Loucy (cell line): Measurements from ENCODE around the gene FEZF2.

Experiments used
- H2AFZ ChIP-seq: fragments of 200-600 bp; sonication (generic); 2 replicates; pipeline ENCODE4 v1.6.0; 2016; ENCODE audit warnings: antibody characterized with exemption, mild to moderate bottlenecking, low read length, moderate library complexity
- H3F3A ChIP-seq: fragments of 200-600 bp; 2 replicates; pipeline ENCODE4 v1.6.0; 2016; ENCODE audit warnings: antibody characterized with exemption, low read depth, mild to moderate bottlenecking
- H3K27me3 ChIP-seq: fragments of 200-600 bp; sonication (generic); 2 replicates; pipeline ENCODE4 v1.6.1; 2014; ENCODE audit warnings: low read length, mild to moderate bottlenecking; ENCODE audit not compliant: insufficient read depth, poor library complexity, severe bottlenecking
- H3K36me3 ChIP-seq: fragments of 200-600 bp; sonication (generic); 2 replicates; pipeline ENCODE4 v1.6.1; 2016; ENCODE audit warnings: low read length; ENCODE audit not compliant: insufficient read depth
- H3K4me1 ChIP-seq: fragments of 200-600 bp; sonication (generic); 2 replicates; pipeline ENCODE4 v1.5.1; 2014; ENCODE audit warnings: low read length, mild to moderate bottlenecking; ENCODE audit not compliant: insufficient read depth, poor library complexity, severe bottlenecking
- H3K4me2 ChIP-seq: fragments of 200-600 bp; sonication (generic); 2 replicates; pipeline ENCODE4 v1.6.0; 2014; ENCODE audit warnings: antibody characterized with exemption, low read length, low read depth, mild to moderate bottlenecking; ENCODE audit not compliant: poor library complexity, severe bottlenecking
- H3K4me3 ChIP-seq: fragments of 200-600 bp; sonication (generic); 2 replicates; pipeline ENCODE4 v1.5.1; 2014; ENCODE audit warnings: low read length, mild to moderate bottlenecking, mixed read lengths; ENCODE audit not compliant: poor library complexity, severe bottlenecking
- H3K79me2 ChIP-seq: fragments of 200-600 bp; sonication (generic); 2 replicates; pipeline ENCODE4 v1.6.1; 2014; ENCODE audit warnings: low read length; ENCODE audit not compliant: insufficient read depth
- H3K9ac ChIP-seq: fragments of 200-600 bp; sonication (generic); 2 replicates; pipeline ENCODE4 v1.6.0; 2014; ENCODE audit warnings: mild to moderate bottlenecking, low read depth, low read length, moderate library complexity; ENCODE audit not compliant: poor library complexity, severe bottlenecking
- H3K9me2 ChIP-seq: fragments of 200-600 bp; sonication (generic); replicated peaks from 2 replicates; pipeline ENCODE4 v1.6.1; 2016; ENCODE audit warnings: low read depth, low read length, mixed read lengths
- H3K9me3 ChIP-seq: fragments of 200-600 bp; sonication (generic); 2 replicates; pipeline ENCODE4 v1.6.1; 2014; ENCODE audit warnings: mild to moderate bottlenecking, antibody characterized with exemption, low read length, low read depth; ENCODE audit not compliant: insufficient read depth
- H4K20me1 ChIP-seq: fragments of 200-600 bp; sonication (generic); 2 replicates; pipeline ENCODE4 v1.6.0; 2014; ENCODE audit warnings: antibody characterized with exemption, low read length, mild to moderate bottlenecking; ENCODE audit not compliant: insufficient read depth, poor library complexity, severe bottlenecking
- EZH2phosphoT487 ChIP-seq: fragments of 200-600 bp; IDR thresholded peaks from 2 replicates; pipeline ENCODE4 v1.6.1; 2018; ENCODE audit warnings: antibody characterized with exemption, mild to moderate bottlenecking, moderate library complexity, borderline replicate concordance
- TF ChIP-seq, protein P1 (sequence below): fragments of 200-600 bp; sonication (generic); conservative IDR thresholded peaks from 2 replicates; pipeline ENCODE4 v1.5.1; 2014; ENCODE audit warnings: mild to moderate bottlenecking, antibody characterized with exemption, low read length

Gene FEZF2

DNA sequence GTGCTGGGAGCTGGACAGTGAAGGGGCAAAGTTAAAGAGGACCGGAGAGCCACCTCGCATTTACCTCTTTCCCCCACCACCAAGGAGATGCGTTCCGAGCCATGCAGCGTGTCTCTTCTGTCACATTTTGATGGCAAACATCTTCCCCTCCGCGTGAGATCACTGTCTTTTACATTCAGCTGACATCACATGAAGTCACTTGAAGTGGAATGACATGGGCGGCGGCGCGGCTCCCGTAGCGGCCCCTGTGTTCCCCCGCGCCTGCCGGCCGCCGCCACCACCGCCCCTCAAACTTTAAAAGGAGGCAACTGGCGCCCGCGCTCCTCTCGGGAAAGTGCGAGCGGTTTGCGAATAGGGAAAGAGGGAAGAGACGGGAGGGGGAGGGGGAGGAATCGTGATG, at the start of gene FEZF2:
FEZF2 (minus strand) TSS at position 336 of the 400 bp plus-strand sequence. CDS start 682 bp downstream, outside the sequence.
- H3K4me2 ChIP-seq, result no peak within 1 kb of the TSS
- H3K9ac ChIP-seq, result no peak within 1 kb of the TSS
- H3K27me3 ChIP-seq, result no peaks in the 10 kb centered on the region
- H3K4me1 ChIP-seq, result no peaks in the 10 kb centered on the region
- H4K20me1 ChIP-seq, result no peaks in the 10 kb centered on the region
- no peaks in the 10 kb centered on the region for H3K9me3 ChIP-seq
- no peaks in the 10 kb centered on the region for H3K79me2 ChIP-seq
- H3K9me2 ChIP-seq, result no peaks in the 10 kb centered on the region
- H3K4me3 ChIP-seq, result no peak within 1 kb of the TSS
- TF ChIP-seq EZH2phosphoT487, result no peak
- TF ChIP-seq, protein P1, sequence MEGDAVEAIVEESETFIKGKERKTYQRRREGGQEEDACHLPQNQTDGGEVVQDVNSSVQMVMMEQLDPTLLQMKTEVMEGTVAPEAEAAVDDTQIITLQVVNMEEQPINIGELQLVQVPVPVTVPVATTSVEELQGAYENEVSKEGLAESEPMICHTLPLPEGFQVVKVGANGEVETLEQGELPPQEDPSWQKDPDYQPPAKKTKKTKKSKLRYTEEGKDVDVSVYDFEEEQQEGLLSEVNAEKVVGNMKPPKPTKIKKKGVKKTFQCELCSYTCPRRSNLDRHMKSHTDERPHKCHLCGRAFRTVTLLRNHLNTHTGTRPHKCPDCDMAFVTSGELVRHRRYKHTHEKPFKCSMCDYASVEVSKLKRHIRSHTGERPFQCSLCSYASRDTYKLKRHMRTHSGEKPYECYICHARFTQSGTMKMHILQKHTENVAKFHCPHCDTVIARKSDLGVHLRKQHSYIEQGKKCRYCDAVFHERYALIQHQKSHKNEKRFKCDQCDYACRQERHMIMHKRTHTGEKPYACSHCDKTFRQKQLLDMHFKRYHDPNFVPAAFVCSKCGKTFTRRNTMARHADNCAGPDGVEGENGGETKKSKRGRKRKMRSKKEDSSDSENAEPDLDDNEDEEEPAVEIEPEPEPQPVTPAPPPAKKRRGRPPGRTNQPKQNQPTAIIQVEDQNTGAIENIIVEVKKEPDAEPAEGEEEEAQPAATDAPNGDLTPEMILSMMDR, result no peak
- no peaks in the 10 kb centered on the region for H3F3A ChIP-seq
- no peaks in the 10 kb centered on the region for H3K36me3 ChIP-seq
- H2AFZ ChIP-seq, result no peak within 1 kb of the TSS

GRCh38 chr3:62421207-62421606, 47.9 kb upstream of the FEZF2 start:
- Histone ChIP-seq H3K4me1 (no peaks in the 10 kb centered on the region), H3K9me2 (no peaks in the 10 kb centered on the region), H3K36me3 (no peaks in the 10 kb centered on the region), H3K9ac (no peak overlapping the region), H3K4me3 (no peak overlapping the region), H3K9me3 (no peaks in the 10 kb centered on the region), H3F3A (no peaks in the 10 kb centered on the region), H3K4me2 (no peak overlapping the region), H2AFZ (no peak overlapping the region), H4K20me1 (no peaks in the 10 kb centered on the region), H3K27me3 (no peaks in the 10 kb centered on the region), H3K79me2 (no peaks in the 10 kb centered on the region)
- no peak for TF ChIP-seq EZH2phosphoT487
- TF ChIP-seq, protein P1, result no peak

GRCh38 chr3:62416144-62416543, 42.8 kb upstream of the FEZF2 start:
- Histone ChIP-seq H3K4me2 (no peak overlapping the region), H3K27me3 (no peaks in the 10 kb centered on the region)

More at GRCh38 chr3:62416144-62416543, 42.8 kb upstream of the FEZF2 start:
- no peaks in the 10 kb centered on the region for H4K20me1 ChIP-seq
- no peaks in the 10 kb centered on the region for H3F3A ChIP-seq
- TF ChIP-seq, protein P1, result no peak
- TF ChIP-seq EZH2phosphoT487, result no peak
- no peaks in the 10 kb centered on the region for H3K36me3 ChIP-seq
- H3K9ac ChIP-seq, result no peak overlapping the region
- no peak overlapping the region for H3K4me3 ChIP-seq
- no peaks in the 10 kb centered on the region for H3K9me3 ChIP-seq
- H3K9me2 ChIP-seq, result no peaks in the 10 kb centered on the region
- no peaks in the 10 kb centered on the region for H3K79me2 ChIP-seq
- no peaks in the 10 kb centered on the region for H3K4me1 ChIP-seq
- no peak overlapping the region for H2AFZ ChIP-seq
